Stomach smooth muscle (tissue), 2 donors: Measurements from ENCODE around the gene MAN2C1.
"Not testable (repeated sequence)": the region's sequence is repeated elsewhere in the genome, so short reads cannot be mapped to it uniquely, and the experiment has no call there.

Experiments
- H3K27ac ChIP-seq: one replicate; pipeline ENCODE4 v1.7.0; 2013; ENCODE audit warnings: mild to moderate bottlenecking, low read length, inconsistent platforms
- H3K27me3 ChIP-seq, 2 donors: one replicate each; pipeline ENCODE4 v1.7.0; 2013; ENCODE audit warnings: low read length in 2 of 2; ENCODE audit not compliant: insufficient read depth in 2 of 2, control insufficient read depth in 1 of 2
- H3K36me3 ChIP-seq, 2 donors: one replicate each; pipeline ENCODE4 v1.7.0; 2013; ENCODE audit warnings: low read length in 2 of 2; ENCODE audit not compliant: control insufficient read depth in 2 of 2, insufficient read depth in 2 of 2
- H3K4me1 ChIP-seq: one replicate; pipeline ENCODE4 v1.7.0; 2013; ENCODE audit warnings: low read length; ENCODE audit not compliant: control insufficient read depth, insufficient read depth
- H3K4me3 ChIP-seq, 2 donors: one replicate each; pipeline ENCODE4 v1.7.0; 2013; ENCODE audit warnings: low read length in 2 of 2
- H3K9ac ChIP-seq, 2 donors: one replicate each; pipeline ENCODE4 v1.7.0; 2013; ENCODE audit warnings: low read length in 2 of 2, mild to moderate bottlenecking in 1 of 2
- H3K9me3 ChIP-seq, 2 donors: one replicate each; pipeline ENCODE4 v1.7.0; 2013; ENCODE audit warnings: low read length in 2 of 2; ENCODE audit not compliant: control insufficient read depth in 2 of 2
- donor health status: healthy.
- donor health status: Pancreatic carcinoma.

MAN2C1 gene

DNA sequence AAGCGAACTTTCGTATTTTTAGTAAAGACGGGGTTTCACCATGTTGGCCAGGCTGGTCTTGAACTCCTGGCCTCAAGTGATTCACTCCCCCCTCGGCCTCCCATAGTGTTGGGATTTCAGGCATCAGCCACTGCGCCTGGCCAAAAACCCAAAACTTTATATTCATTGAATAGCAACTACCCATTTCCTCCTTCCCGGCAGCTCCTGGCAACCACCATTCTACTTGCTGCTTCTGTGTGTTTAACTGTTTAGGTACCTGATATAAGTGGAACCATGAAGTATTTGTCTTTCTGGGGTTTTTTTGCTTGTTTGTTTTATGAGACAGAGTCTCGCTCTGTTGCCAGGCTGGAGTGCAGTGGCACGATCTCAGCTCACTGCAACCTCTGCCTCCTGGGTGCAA, 24.5 kb downstream of the MAN2C1 start:
- H3K27me3 ChIP-seq, H3K36me3 ChIP-seq, H3K27ac ChIP-seq, H3K4me3 ChIP-seq, H3K9ac ChIP-seq, H3K9me3 ChIP-seq: not testable (repeated sequence)
- peaks cover 12% of the 10 kb centered on the region for H3K4me1 ChIP-seq

DNA sequence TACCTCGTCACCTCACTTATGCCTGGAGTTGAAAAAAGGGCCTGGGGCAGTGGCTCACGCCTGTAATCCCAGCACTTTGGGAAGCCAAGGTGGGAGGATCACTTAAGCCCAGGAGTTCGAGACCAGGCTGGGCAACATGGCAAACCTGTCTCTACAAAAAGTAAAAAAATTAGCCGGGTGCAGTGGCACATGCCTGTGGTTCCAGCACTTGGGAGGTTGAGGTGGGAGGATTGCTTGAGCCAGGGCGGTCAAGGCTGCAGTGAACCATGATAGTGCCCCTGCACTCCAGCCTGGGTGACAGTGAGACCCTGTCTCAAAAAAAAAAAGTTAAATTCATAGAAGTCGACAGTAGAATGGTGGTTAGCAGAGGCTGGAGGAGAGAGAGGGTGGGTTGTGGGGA, 26.2 kb downstream of the MAN2C1 start:
- peaks cover under 1% of the 10 kb centered on the region for H3K4me1 ChIP-seq
- no peak overlapping the region for H3K4me3 ChIP-seq
- no peak overlapping the region for H3K9ac ChIP-seq
- H3K9me3 ChIP-seq = no peaks in the 10 kb centered on the region
- no peak overlapping the region for H3K27ac ChIP-seq
- H3K27me3 ChIP-seq = no peaks in the 10 kb centered on the region
- H3K36me3 ChIP-seq = peaks cover 3 to 6% of the 10 kb centered on the region in 2 donors

DNA sequence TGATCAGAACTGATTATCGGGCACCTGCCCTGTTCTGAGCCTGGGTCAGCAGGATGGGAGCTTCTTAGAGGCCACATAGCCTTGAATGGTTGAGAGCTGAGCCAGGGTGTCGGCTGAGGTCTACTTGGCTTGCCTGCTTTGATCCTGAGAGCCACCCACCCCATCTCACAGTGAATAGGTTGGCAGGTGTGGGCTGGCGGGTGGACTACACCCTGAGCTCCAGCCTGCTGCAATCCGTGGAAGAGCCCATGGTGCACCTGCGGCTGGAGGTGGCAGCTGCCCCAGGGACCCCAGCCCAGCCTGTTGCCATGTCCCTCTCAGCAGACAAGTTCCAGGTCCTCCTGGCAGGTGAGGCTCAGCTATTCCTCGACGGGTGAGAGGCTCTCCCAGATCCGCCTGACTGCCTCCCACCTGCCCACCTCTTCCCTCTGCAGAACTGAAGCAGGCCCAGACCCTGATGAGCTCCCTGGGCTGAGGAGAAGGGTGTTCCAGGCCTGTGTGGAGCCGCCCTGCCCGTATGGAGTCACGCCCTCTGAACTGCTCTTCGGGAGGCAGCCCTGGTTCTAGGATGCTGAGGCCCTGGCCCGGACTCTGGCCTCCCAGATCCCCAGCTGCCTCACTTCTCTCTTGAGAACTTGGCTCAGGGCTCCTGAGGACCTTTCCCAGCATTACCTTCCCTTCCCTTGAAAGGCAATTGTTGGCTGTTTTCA, 28.7 kb downstream of the MAN2C1 start:
- Histone ChIP-seq H3K9me3 (no peaks in the 10 kb centered on the region), H3K27ac (no peak overlapping the region), H3K9ac (no peak overlapping the region), H3K27me3 (no peaks in the 10 kb centered on the region), H3K4me1 (peaks cover 8% of the 10 kb centered on the region), H3K36me3 (peaks cover 3 to 6% of the 10 kb centered on the region in 2 donors), H3K4me3 (no peak overlapping the region)

DNA sequence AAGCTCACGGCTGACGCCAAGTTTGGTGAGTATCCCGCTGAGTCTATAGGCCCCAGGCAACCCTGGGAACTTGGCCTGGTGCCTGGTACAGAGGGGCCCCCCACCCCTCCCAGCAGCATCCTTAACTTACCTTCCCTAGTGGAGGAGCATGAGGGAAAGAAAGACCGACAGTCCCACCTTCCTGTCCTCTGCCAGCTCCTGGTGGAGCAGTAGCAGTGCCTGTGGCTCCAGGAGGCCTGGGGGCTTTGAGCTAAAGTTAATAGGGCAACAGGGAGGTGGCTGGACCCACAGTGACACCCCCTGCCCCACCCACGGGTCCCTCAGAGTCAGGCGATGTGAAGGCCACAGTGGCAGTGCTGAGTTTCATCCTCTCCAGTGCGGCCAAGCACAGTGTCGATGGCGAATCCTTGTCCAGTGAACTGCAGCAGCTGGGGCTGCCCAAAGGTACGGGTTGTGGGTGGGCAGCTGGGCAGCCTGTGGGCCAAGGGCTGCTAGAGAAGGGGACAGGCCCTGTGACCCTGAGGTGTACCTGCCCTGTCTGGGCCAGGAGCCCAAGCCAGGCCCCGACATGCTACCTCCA, 29.7 kb downstream of the MAN2C1 start:
- Histone ChIP-seq H3K4me3 (no peak overlapping the region), H3K27me3 (no peaks in the 10 kb centered on the region), H3K9me3 (no peaks in the 10 kb centered on the region), H3K4me1 (peaks cover 8% of the 10 kb centered on the region), H3K9ac (no peak overlapping the region), H3K36me3 (peaks cover 3 to 6% of the 10 kb centered on the region in 2 donors), H3K27ac (no peak overlapping the region)

DNA sequence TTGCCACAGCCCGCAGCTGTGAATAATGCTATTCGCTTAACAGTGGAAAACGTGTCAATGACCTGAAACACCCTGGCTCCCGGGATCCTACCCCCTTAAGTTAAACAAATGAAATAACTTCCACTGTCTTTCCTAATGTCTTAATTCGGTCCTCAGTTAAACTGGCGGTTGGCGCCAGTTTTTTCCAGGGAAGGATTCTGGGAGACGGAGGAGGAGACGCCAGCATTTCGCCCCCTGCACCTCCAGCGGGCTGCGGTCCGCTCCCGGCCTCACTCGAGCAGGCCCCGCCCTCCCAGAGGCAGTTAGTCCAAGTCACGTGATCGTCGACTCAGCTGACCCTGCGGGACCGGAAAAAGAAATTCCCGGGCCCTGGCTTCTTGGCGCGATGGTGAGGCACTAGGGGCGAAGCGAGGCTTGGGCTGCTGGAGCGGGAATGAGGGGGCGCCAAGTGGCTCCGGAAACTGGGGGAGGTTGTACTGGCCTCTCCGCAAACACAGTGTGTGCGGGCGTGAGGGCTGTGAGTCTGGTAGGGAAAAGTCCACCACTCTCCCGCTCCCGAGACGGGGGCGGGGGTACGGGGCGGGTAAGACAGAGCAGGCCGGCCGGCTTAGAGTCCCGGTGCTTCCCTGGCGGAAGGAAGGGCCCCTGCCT, 32.6 kb downstream of the MAN2C1 start, which contains the start of gene COMMD4:
Gene COMMD4, plus strand, starts transcription at position 359 of the 651 bp plus-strand sequence. Its CDS starts 27 bp downstream, at position 386.
- Histone ChIP-seq H3K4me1 (peaks cover 8% of the 10 kb centered on the region), H3K27ac (peak within 1 kb of the TSS; percentile 41), H3K9me3 (no peaks in the 10 kb centered on the region), H3K4me3 (peak within 1 kb of the TSS; percentile 65 to 81), H3K27me3 (no peaks in the 10 kb centered on the region), H3K36me3 (peaks cover 1 to 5% of the 10 kb centered on the region in 2 donors), H3K9ac (peak within 1 kb of the TSS; percentile 54 to 85)

DNA sequence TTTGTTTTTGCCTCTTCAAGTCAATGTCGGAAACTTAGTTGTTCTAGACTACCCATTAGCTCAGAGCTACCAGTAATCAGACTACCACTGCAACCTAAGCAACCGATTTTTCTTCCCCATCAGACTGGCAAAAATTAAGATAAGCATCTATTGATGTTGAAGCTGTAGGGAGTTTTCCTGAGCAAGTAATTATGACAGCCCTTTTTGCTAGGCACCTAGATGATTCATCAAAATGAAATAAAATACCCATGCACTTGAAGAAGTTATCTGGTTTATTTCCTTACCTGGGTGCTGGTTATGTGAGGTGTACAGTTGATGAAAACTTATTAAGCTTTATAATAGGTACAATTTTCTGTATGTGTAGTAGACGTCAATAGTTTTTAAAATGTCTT, 33.1 kb downstream of the MAN2C1 start:
- Histone ChIP-seq H3K36me3 (peaks cover 0 to 4% of the 10 kb centered on the region in 2 donors), H3K4me3 (peak overlapping the region; percentile 65 to 81), H3K9me3 (no peaks in the 10 kb centered on the region), H3K4me1 (peaks cover 8% of the 10 kb centered on the region), H3K27me3 (no peaks in the 10 kb centered on the region), H3K27ac (peak overlapping the region; percentile 41), H3K9ac (peak overlapping the region; percentile 54 to 55)

DNA sequence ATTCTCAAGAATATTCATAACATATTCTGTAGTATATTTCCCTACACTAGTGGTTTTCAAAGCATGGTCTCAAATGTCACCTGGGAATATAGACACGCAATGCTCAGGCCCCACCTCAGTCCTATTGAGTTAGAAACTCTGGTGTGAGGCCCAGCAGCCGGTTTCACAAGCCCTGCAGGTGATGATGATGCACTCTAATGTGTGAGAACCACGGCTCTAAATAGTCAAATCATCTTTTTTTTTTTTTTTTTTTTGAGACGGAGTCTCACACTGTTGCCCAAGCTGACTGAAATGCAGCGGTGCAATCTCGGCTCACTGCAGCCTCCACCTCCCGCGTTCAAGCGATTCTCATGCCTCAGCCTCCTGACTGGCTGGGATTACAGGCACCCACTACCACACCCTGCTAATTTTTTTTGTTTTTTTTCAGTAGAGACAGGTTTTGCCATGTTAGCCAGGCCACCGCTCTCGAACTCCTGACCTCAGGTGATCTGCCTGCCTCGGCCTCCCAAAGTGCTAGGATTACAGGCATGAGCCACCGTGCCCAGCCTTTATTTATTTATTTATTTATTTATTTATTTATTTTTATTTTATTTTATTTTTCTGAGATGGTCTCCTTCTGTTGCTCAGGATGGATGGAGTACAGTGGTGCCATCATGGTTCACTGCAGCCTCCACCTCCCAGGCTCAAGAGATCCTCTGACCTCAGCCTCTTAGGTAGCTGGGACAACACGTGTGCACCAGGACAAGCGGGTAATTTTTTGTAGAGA, 34.6 kb downstream of the MAN2C1 start:
- H3K27me3 ChIP-seq, H3K9ac ChIP-seq, H3K9me3 ChIP-seq, H3K36me3 ChIP-seq, H3K4me3 ChIP-seq, H3K4me1 ChIP-seq, H3K27ac ChIP-seq: not testable (repeated sequence)

DNA sequence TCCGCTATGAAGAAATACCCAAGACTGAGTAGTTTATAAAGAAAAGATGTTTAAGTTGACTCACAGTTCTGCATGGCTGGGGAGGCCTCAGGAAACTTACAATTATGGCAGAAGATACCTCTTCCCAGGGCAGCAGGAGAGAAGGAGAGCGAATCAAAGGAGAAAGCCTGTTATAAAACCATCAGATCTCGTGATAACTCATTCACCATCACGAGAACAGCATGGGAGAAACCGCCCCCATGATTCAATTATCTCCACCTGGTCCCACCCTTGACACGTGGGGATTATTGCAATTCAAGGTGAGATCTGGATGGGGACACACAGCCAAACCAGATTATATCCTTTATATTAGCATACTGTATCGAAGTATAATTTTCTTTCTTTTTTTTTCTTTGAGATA, 36.3 kb downstream of the MAN2C1 start:
- H3K27me3 ChIP-seq, H3K4me1 ChIP-seq, H3K9ac ChIP-seq, H3K4me3 ChIP-seq, H3K27ac ChIP-seq, H3K36me3 ChIP-seq, H3K9me3 ChIP-seq: not testable (repeated sequence)

DNA sequence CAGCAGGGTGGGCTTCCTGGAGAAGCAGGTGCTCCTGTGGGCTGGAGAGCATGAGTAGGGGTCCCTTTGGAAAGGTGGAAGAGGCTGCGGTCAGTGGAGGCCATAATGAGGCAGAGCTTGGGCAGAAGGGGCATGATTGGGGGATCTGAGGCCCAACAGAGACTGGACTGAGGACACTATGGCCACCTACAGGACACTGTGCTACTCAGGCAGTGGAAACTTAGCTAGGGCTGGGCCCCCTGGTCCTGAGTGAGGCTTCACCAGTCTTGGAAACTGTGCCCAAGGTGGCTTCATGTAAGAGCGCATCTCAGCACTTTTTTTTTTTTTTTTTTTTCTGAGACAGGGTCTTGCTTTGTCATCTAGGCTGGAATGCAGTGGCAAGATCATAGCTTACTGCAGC, 38.8 kb downstream of the MAN2C1 start:
- Histone ChIP-seq H3K27ac (no peak overlapping the region), H3K4me1 (no peaks in the 10 kb centered on the region), H3K9me3 (no peaks in the 10 kb centered on the region), H3K9ac (no peak overlapping the region), H3K27me3 (no peaks in the 10 kb centered on the region), H3K36me3 (no peaks in the 10 kb centered on the region), H3K4me3 (no peak overlapping the region)

DNA sequence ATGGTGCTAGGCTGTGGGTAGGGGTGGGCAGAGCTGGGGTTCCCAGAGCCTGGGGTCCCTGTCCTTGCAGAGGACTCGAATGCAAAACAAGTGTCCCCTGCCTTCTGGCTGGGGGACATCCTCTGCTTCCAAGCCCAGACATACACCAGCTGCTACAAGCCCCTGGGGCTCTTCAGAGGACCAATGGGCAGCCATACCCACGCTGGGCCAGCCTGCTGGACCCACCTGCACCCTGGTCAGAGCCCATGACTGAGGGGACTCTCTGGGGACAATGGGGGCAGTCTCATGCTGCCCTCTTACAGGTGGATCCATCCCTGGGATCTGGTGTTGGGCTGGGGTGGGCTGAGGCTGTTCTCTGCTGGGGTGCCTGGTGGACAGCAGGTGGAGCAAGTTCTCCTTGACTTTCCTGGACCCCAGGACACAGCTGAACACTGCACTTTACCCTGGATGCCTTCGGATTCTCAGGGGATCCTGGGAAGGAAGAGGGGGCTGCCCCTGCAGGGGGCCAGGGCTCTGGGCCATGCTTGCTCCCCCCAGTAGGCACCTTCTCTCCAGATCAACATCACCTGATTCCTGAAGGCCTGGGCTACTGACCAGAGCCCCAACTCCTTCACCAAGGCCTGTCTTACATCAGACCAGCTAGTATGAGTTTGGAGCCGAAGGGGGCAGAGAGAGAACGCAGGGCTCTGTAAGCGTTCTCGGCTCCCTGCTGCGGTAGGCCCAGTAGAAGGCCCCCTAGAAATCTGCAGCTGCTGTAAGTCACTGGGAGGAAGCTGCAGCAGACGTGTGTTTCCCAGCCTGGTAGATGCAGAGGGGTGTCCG, 39.7 kb downstream of the MAN2C1 start:
- Histone ChIP-seq H3K9ac (no peak overlapping the region), H3K4me1 (no peaks in the 10 kb centered on the region), H3K36me3 (no peaks in the 10 kb centered on the region), H3K9me3 (no peaks in the 10 kb centered on the region), H3K4me3 (no peak overlapping the region), H3K27ac (no peak overlapping the region), H3K27me3 (no peaks in the 10 kb centered on the region)
